Measurements from ENCODE around the gene RBM28. TPM values are rescaled to one million over a fixed set of nuclear protein-coding genes. Genes with fewer than 3 reads are reported as not detected.
A peak's percentile ranks its signal among the peaks of the same experiment; 100 is the strongest.

RBM28 gene
- total and polyA plus RNA-seq, 8 donors, result 10.9 to 31.8 (median 16.9) TPM

DNA sequence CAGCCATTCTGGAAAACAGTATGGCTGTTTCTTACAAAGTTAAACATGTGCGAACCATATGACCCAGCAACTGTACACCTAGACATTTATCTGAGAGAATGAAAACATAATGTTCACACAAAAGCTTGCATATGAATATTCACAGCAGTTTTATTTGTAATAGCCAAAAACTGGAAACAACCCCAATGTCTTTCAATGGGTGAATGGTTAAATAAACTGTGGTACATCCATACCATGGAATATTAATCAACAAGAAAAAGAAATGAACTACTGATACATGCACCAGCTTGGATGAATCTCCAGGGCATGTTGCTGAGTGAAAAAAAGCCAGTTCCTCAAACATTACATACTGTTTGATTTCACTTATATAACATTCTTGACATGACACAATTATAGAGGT is 65.3 kb downstream of the RBM28 start:
- WGBS, 2 donors, result 95% methylated on average over 1 of the region's 1 CpG
- no peak for FAIRE-seq
- Histone ChIP-seq H3K4me3 (no peak overlapping the region), H3K27ac (no peak overlapping the region), H3K36me3 (no peaks in the 10 kb centered on the region), H3K4me1 (no peaks in the 10 kb centered on the region), H3K9me3 (no peaks in the 10 kb centered on the region), H3K27me3 (no peaks in the 10 kb centered on the region)
- intact Hi-C loops (cut with DNase I), result no loop called here
- ATAC-seq, result no peak
- TF ChIP-seq, protein P1, sequence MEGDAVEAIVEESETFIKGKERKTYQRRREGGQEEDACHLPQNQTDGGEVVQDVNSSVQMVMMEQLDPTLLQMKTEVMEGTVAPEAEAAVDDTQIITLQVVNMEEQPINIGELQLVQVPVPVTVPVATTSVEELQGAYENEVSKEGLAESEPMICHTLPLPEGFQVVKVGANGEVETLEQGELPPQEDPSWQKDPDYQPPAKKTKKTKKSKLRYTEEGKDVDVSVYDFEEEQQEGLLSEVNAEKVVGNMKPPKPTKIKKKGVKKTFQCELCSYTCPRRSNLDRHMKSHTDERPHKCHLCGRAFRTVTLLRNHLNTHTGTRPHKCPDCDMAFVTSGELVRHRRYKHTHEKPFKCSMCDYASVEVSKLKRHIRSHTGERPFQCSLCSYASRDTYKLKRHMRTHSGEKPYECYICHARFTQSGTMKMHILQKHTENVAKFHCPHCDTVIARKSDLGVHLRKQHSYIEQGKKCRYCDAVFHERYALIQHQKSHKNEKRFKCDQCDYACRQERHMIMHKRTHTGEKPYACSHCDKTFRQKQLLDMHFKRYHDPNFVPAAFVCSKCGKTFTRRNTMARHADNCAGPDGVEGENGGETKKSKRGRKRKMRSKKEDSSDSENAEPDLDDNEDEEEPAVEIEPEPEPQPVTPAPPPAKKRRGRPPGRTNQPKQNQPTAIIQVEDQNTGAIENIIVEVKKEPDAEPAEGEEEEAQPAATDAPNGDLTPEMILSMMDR (IDR thresholded peaks at IDR 0.05), result no peak
- no peak for DNase-seq

GRCh38 chr7:128275681-128276080 is 68.0 kb downstream of the RBM28 start:
- Histone ChIP-seq H3K27me3 (peaks cover 0 to 3% (median 0%) of the 10 kb centered on the region in 4 donors), H3K27ac (no peak overlapping the region), H3K4me1 (no peaks in the 10 kb centered on the region), H3K9me3 (no peaks in the 10 kb centered on the region), H3K36me3 (no peaks in the 10 kb centered on the region), H3K4me3 (no peak overlapping the region)
- TF ChIP-seq, protein P1 (IDR thresholded peaks at IDR 0.05), result no peak
- FAIRE-seq (no peak), ATAC-seq (no peak), DNase-seq (peak in 1 of 6 donors; percentile 21)
- WGBS, 2 donors, result 80 to 91% methylated on average over 4 of the region's 4 CpGs
- intact Hi-C loops (cut with DNase I), result no loop called here

GRCh38 chr7:128274884-128275603 is 68.7 kb downstream of the RBM28 start:
- WGBS, 2 donors, result 60 to 62% methylated on average over 3 of the region's 3 CpGs
- intact Hi-C loops (cut with DNase I), result no loop called here
- no peaks in the 10 kb centered on the region for H3K4me1 ChIP-seq
- no peak overlapping the region for H3K27ac ChIP-seq
- ATAC-seq (no peak), FAIRE-seq (no peak), DNase-seq (peak in 1 of 6 donors; percentile 2)
- no peaks in the 10 kb centered on the region for H3K9me3 ChIP-seq
- H3K27me3 ChIP-seq, result peaks cover 0 to 10% (median 0%) of the 10 kb centered on the region in 4 donors
- no peaks in the 10 kb centered on the region for H3K36me3 ChIP-seq
- no peak overlapping the region for H3K4me3 ChIP-seq
- TF ChIP-seq, protein P1 (IDR thresholded peaks at IDR 0.05), result no peak

DNA sequence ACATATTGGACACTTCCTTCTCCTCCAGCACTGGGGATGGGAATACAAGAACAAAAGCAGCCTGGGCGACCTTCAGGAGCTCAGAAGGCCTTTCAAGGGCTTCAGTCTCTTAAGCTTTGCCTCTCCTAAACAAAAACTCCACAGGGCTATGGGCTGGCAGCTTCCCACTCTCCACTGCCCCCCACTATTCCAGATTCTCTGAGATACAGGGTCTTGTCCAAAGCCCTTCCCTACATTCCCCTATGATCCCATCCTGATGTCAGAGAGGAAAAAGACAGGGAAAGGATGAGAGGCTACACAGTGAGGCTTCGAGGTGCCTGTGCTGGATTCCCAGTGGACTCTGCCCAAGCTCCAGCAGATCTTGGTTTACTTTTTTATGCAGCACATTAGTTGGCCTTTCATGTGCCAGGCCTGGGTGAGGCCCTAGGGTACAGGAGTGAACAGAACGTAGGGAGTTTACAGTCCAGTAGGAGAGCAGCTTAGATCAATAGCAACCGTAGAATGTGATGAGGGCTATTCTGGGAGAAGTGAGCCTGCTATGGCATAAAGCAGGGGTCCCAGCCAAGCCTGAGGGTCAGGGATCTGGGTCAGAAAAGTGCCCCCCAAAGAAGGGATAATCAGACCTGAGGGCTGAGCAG is 69.3 kb downstream of the RBM28 start:
- DNase-seq (no peak), ATAC-seq (no peak), FAIRE-seq (no peak)
- no peaks in the 10 kb centered on the region for H3K4me1 ChIP-seq
- WGBS, 2 donors, result 83% methylated on average over 4 of the region's 4 CpGs
- no peaks in the 10 kb centered on the region for H3K9me3 ChIP-seq
- no peak overlapping the region for H3K4me3 ChIP-seq
- TF ChIP-seq, protein P1 (IDR thresholded peaks at IDR 0.05), result no peak
- no peaks in the 10 kb centered on the region for H3K36me3 ChIP-seq
- intact Hi-C loops (cut with DNase I), result no loop called here
- no peak overlapping the region for H3K27ac ChIP-seq
- peaks cover 0 to 11% (median 0%) of the 10 kb centered on the region in 4 donors for H3K27me3 ChIP-seq

Measured in pancreas (tissue), 10 donors.